Body of pancreas (tissue), 4 donors: Measurements from ENCODE around the gene ITPR2.

ENCODE experiments used
- POLR2A ChIP-seq, 3 donors: fragments of 450-650 bp; IDR thresholded peaks; one replicate each; pipeline ENCODE4 v1.6.1; 2016; ENCODE audit warnings: antibody characterized with exemption in 3 of 3, mild to moderate bottlenecking in 2 of 3
- TF ChIP-seq, protein P1 (sequence below), 7 experiments: fragments of 450-650 bp in 4 of 7; fragments of 200-600 bp in 3 of 7; sonication (generic) in 3 of 7; IDR thresholded peaks; one replicate each; pipeline ENCODE4 v1.5.1; 2016 to 2019; ENCODE audit warnings: antibody characterized with exemption in 7 of 7

DNA sequence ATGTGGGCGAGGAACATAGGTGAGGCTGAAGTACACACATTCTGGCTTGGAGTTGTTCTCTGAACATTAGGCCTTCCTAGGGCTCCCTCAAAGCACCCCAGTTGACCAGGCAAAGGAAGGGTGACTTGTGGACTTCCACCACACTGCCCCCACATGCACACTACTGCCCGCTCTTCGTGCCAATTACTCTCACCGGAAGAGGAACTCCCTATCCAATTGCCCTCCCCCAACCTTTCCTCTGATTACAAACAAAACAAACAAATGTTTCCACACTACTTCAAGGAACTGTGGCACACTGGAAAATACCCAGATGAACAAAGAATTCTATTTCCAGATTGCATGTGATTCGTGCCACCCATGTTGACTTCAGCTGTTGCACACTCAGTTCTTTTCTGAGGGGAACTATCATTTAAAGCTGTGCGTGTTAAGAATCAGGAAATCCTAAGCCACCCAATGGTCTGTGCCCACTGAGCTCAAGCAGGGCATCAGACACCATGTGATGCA is 498.3 kb downstream of the ITPR2 start:
- TF ChIP-seq, protein P1, sequence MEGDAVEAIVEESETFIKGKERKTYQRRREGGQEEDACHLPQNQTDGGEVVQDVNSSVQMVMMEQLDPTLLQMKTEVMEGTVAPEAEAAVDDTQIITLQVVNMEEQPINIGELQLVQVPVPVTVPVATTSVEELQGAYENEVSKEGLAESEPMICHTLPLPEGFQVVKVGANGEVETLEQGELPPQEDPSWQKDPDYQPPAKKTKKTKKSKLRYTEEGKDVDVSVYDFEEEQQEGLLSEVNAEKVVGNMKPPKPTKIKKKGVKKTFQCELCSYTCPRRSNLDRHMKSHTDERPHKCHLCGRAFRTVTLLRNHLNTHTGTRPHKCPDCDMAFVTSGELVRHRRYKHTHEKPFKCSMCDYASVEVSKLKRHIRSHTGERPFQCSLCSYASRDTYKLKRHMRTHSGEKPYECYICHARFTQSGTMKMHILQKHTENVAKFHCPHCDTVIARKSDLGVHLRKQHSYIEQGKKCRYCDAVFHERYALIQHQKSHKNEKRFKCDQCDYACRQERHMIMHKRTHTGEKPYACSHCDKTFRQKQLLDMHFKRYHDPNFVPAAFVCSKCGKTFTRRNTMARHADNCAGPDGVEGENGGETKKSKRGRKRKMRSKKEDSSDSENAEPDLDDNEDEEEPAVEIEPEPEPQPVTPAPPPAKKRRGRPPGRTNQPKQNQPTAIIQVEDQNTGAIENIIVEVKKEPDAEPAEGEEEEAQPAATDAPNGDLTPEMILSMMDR (IDR thresholded peaks at IDR 0.05): no peak
- no peak for TF ChIP-seq POLR2A (IDR thresholded peaks at IDR 0.05)
